ENCODE data around the gene GCG.

GRCh38 chr2:162177301-162177700, 25.3 kb upstream of the GCG start:
- no peak for TF ChIP-seq CTCF (IDR thresholded peaks at IDR 0.05)
- no peak for TF ChIP-seq EP300 (IDR thresholded peaks at IDR 0.05)
- no peak for TF ChIP-seq POLR2AphosphoS5 (IDR thresholded peaks at IDR 0.05)

Data from sigmoid colon (tissue), 4 donors.